ENCODE data around the gene RCAN2. TPM values are rescaled to one million over a fixed set of nuclear protein-coding genes. Genes with fewer than 3 reads are reported as not detected.

Gene RCAN2
- total and polyA plus RNA-seq, 2 experiments from 2014 or later, result 6.0 to 9.3 TPM

- TF ChIP-seq STAT1 (IDR thresholded peaks at IDR 0.05; ENCODE audit: unreplicated experiment), result no peak
- TF ChIP-seq EZH2 (IDR thresholded peaks at IDR 0.05; ENCODE audit: low read depth, unreplicated experiment), result no peak
- no peak for TF ChIP-seq ZNF331 (CRISPR knock-in tag; IDR thresholded peaks at IDR 0.05; ENCODE audit: low read depth)
- no peak for TF ChIP-seq ETS1 (IDR thresholded peaks at IDR 0.05)
- TF ChIP-seq ZNF114 (CRISPR knock-in tag; IDR thresholded peaks at IDR 0.05), result no peak
- TF ChIP-seq REST (IDR thresholded peaks at IDR 0.05; ENCODE audit: unreplicated experiment), result no peak
- no peak for TF ChIP-seq JUNB (IDR thresholded peaks at IDR 0.05; ENCODE audit: unreplicated experiment)
- no peak for TF ChIP-seq CREB1 (CRISPR knock-in tag; IDR thresholded peaks at IDR 0.05; ENCODE audit: low read depth)
- TF ChIP-seq POLR2AphosphoS5 (IDR thresholded peaks at IDR 0.05; ENCODE audit: low read depth), result no peak
- TF ChIP-seq NANOG (IDR thresholded peaks at IDR 0.05; ENCODE audit: borderline replicate concordance), result no peak
- TF ChIP-seq CTCF (conservative IDR thresholded peaks at IDR 0.05; ENCODE audit: low read depth in 2 of 2), result no peak
Observed at GRCh38 chr6:46468403-46469010, 22.7 kb downstream of the RCAN2 start (continued).

GRCh38 chr6:46466570-46466969 lies 24.7 kb downstream of the RCAN2 start:
- Mint-ChIP-seq H3K4me1 (peaks cover 46% of the 10 kb centered on the region), H3K36me3 (ENCODE audit: low read depth) (peaks cover 6% of the 10 kb centered on the region; the same call in 1 of the 3 replicates), H3K27ac (no peak overlapping the region; the same call in 1 of the 2 replicates), H3K4me3 (no peak overlapping the region), H3K9me3 (peaks cover 9% of the 10 kb centered on the region), H3K27me3 (ENCODE audit: insufficient read depth, low read depth, poor library complexity) (peaks cover 2% of the 10 kb centered on the region)
- Histone ChIP-seq H3F3A (replicated peaks; ENCODE audit: low read depth) (no peaks in the 10 kb centered on the region), H3K9me2 (ENCODE audit: insufficient read depth) (peaks cover 4% of the 10 kb centered on the region; the same call in 1 of the 2 replicates), H3K27ac (ENCODE audit: low read depth) (no peak overlapping the region), H3K4me2 (no peak overlapping the region), H2AFZ (no peak overlapping the region), H3K79me2 (replicated peaks; ENCODE audit: insufficient read depth) (no peaks in the 10 kb centered on the region), H3K27me3 (ENCODE audit: insufficient read depth) (no peaks in the 10 kb centered on the region), H3K4me1 (ENCODE audit: insufficient read depth) (peaks cover 34% of the 10 kb centered on the region), H4K20me1 (replicated peaks; ENCODE audit: insufficient read depth) (no peaks in the 10 kb centered on the region), H3K36me3 (ENCODE audit: insufficient read depth) (no peaks in the 10 kb centered on the region), H3K4me3 (no peak overlapping the region)
- DNase-seq (ENCODE audit: low spot score), result peak; percentile 33
- ATAC-seq, result peak; percentile 34; the same call in 2 of the 3 replicates
- no peak for TF ChIP-seq POLR2AphosphoS5 (IDR thresholded peaks at IDR 0.05; ENCODE audit: low read depth)
- no peak for TF ChIP-seq ZNF114 (CRISPR knock-in tag; IDR thresholded peaks at IDR 0.05)
- TF ChIP-seq ETS1 (IDR thresholded peaks at IDR 0.05), result no peak
